Panc1 (cell line): Measurements from ENCODE around the gene FYB2. TPM values are rescaled to one million over a fixed set of nuclear protein-coding genes. Genes with fewer than 3 reads are reported as not detected.

ENCODE experiments used
- ATAC-seq: fragments of 200-7000 bp; cut with Tn5 transposase; 2 replicates; pipeline ENCODE4 v1.9.1; 2020; ENCODE audit warnings: mild to moderate bottlenecking, moderate library complexity
- BruUV-seq: library from RNA; stranded (reverse); fragments of 400-500 nt; replicated peaks from 2 replicates; lab custom pipeline; 2021; lab: Mats Ljungman, UMichigan
- CTCF ChIA-PET: fragments of 300-600 bp; sonication (Branson Sonifier 250); formaldehyde crosslinking; loops from one replicate; lab custom pipeline; 2022; ENCODE audit warnings: antibody characterized with exemption; lab: Charles Lee
- POLR2A ChIA-PET: fragments of 300-600 bp; sonication (Branson Sonifier 250); formaldehyde crosslinking; loops from one replicate; lab custom pipeline; 2022; ENCODE audit warnings: antibody characterized with exemption; lab: Charles Lee
- DNase-seq: peaks from one replicate; pipeline ENCODE4 v3.0.0-alpha.2; 2010; ENCODE audit warnings: low read depth, low spot score
- H3K27ac ChIP-seq: 2 replicates; pipeline ENCODE4 v1.5.1; 2011; ENCODE audit warnings: mild to moderate bottlenecking, low read length, inconsistent platforms
- H3K27me3 ChIP-seq: fragments of 200-500 bp; sonication (Bioruptor generic); 2 replicates; pipeline ENCODE4 v1.6.0; 2014; ENCODE audit warnings: low read length, inconsistent platforms; ENCODE audit not compliant: control insufficient read depth, insufficient read depth
- H3K36me3 ChIP-seq: fragments of 200-500 bp; sonication (Bioruptor generic); 2 replicates; pipeline ENCODE4 v1.5.1; 2014; ENCODE audit warnings: inconsistent platforms, mild to moderate bottlenecking, low read length, moderate library complexity; ENCODE audit not compliant: control insufficient read depth, insufficient read depth
- H3K4me1 ChIP-seq: 2 replicates; pipeline ENCODE4 v1.5.1; 2011; ENCODE audit warnings: inconsistent platforms, mild to moderate bottlenecking, low read length, moderate library complexity; ENCODE audit not compliant: control insufficient read depth, insufficient read depth
- H3K4me3 ChIP-seq, 2 experiments: 2 replicates each; pipeline ENCODE4 v1.5.1; 2011 to 2012; ENCODE audit warnings: low read depth in 2 of 2, low read length in 2 of 2, mild to moderate bottlenecking in 2 of 2, inconsistent platforms in 1 of 2, moderate library complexity in 1 of 2
- H3K9me3 ChIP-seq: fragments of 200-500 bp; sonication (Bioruptor generic); 2 replicates; pipeline ENCODE4 v1.5.1; 2014; ENCODE audit warnings: low read depth, mild to moderate bottlenecking, inconsistent platforms, low read length, moderate library complexity; ENCODE audit not compliant: control insufficient read depth, insufficient read depth
- POLR2AphosphoS5 ChIP-seq: IDR thresholded peaks from 2 replicates; pipeline ENCODE4 v1.6.1; 2012; ENCODE audit warnings: mild to moderate bottlenecking, low read depth, low read length, moderate library complexity
- SIN3A ChIP-seq: IDR thresholded peaks from 2 replicates; pipeline ENCODE4 v1.6.1; 2012; ENCODE audit warnings: low read depth, mild to moderate bottlenecking, low read length, moderate library complexity, borderline replicate concordance; ENCODE audit not compliant: insufficient read depth
- TCF7L2 ChIP-seq: IDR thresholded peaks from 2 replicates; pipeline ENCODE4 v1.6.1; 2011; ENCODE audit warnings: mild to moderate bottlenecking, low read depth, low read length, inconsistent platforms
- in situ Hi-C: cut with HindIII; loops from 2 replicates; pipeline ENCODE4 v1.10.0; 2016; ENCODE audit warnings: low sequenced_read_pairs, low pct_unique_long_range_greater_than_20kb
- intact Hi-C: fragments of 100-400 bp; cut with micrococcal nuclease; formaldehyde crosslinking; loops from one replicate; pipeline ENCODE4 v1.10.0; 2022; ENCODE audit not compliant: unreplicated experiment
- total RNA-seq: library from RNA; stranded (reverse); gene quantifications from one replicate; pipeline ENCODE4 v1.2.1, GENCODE V29; 2021; ENCODE audit not compliant: unreplicated experiment
- TF ChIP-seq, protein P1 (sequence below): fragments of 450-650 bp; IDR thresholded peaks from 2 replicates; pipeline ENCODE4 v1.5.1; 2017; ENCODE audit warnings: mild to moderate bottlenecking
- TF ChIP-seq, protein P2 (sequence below), 2 experiments: IDR thresholded peaks; 2 replicates each; pipeline ENCODE4 v1.6.1; 2011 to 2012; ENCODE audit warnings: low read depth in 2 of 2, control low read depth in 1 of 2, low read length in 1 of 2, mild to moderate bottlenecking in 1 of 2, moderate library complexity in 1 of 2; ENCODE audit not compliant: insufficient read depth in 1 of 2

FYB2 gene
- total RNA-seq, 1 experiment from 2014 or later = 0.49 TPM

GRCh38 chr1:56671085-56671484 is 148.1 kb downstream of the FYB2 start:
- in situ Hi-C loops = no loop called here
- ATAC-seq (no peak), DNase-seq (no peak)
- Histone ChIP-seq H3K9me3 (no peaks in the 10 kb centered on the region), H3K4me3 (no peak overlapping the region), H3K27ac (no peak overlapping the region), H3K4me1 (0 out of 2 replicates have a peak, but pooled peaks cover under 1% of the 10 kb centered on the region), H3K27me3 (no peaks in the 10 kb centered on the region), H3K36me3 (no peaks in the 10 kb centered on the region; the same call in 1 of the 2 replicates)
- POLR2A ChIA-PET = no interaction called here
- no TSS peak for BruUV-seq
- CTCF ChIA-PET = no interaction called here
- TF ChIP-seq TCF7L2 = no peak
- TF ChIP-seq, protein P1, sequence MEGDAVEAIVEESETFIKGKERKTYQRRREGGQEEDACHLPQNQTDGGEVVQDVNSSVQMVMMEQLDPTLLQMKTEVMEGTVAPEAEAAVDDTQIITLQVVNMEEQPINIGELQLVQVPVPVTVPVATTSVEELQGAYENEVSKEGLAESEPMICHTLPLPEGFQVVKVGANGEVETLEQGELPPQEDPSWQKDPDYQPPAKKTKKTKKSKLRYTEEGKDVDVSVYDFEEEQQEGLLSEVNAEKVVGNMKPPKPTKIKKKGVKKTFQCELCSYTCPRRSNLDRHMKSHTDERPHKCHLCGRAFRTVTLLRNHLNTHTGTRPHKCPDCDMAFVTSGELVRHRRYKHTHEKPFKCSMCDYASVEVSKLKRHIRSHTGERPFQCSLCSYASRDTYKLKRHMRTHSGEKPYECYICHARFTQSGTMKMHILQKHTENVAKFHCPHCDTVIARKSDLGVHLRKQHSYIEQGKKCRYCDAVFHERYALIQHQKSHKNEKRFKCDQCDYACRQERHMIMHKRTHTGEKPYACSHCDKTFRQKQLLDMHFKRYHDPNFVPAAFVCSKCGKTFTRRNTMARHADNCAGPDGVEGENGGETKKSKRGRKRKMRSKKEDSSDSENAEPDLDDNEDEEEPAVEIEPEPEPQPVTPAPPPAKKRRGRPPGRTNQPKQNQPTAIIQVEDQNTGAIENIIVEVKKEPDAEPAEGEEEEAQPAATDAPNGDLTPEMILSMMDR = no peak
- TF ChIP-seq, protein P2, sequence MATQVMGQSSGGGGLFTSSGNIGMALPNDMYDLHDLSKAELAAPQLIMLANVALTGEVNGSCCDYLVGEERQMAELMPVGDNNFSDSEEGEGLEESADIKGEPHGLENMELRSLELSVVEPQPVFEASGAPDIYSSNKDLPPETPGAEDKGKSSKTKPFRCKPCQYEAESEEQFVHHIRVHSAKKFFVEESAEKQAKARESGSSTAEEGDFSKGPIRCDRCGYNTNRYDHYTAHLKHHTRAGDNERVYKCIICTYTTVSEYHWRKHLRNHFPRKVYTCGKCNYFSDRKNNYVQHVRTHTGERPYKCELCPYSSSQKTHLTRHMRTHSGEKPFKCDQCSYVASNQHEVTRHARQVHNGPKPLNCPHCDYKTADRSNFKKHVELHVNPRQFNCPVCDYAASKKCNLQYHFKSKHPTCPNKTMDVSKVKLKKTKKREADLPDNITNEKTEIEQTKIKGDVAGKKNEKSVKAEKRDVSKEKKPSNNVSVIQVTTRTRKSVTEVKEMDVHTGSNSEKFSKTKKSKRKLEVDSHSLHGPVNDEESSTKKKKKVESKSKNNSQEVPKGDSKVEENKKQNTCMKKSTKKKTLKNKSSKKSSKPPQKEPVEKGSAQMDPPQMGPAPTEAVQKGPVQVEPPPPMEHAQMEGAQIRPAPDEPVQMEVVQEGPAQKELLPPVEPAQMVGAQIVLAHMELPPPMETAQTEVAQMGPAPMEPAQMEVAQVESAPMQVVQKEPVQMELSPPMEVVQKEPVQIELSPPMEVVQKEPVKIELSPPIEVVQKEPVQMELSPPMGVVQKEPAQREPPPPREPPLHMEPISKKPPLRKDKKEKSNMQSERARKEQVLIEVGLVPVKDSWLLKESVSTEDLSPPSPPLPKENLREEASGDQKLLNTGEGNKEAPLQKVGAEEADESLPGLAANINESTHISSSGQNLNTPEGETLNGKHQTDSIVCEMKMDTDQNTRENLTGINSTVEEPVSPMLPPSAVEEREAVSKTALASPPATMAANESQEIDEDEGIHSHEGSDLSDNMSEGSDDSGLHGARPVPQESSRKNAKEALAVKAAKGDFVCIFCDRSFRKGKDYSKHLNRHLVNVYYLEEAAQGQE (IDR thresholded peaks at IDR 0.05; ENCODE audit: insufficient read depth in 1 of 2, low read depth in 2 of 2, low read length in 1 of 2) = no peak
- TF ChIP-seq SIN3A = no peak
- TF ChIP-seq POLR2AphosphoS5 = no peak
- intact Hi-C loops = no loop called here

- no peaks in the 10 kb centered on the region for H3K27me3 ChIP-seq
- ChIA-PET POLR2A (no interaction called here), CTCF (no interaction called here)
- no TSS peak for BruUV-seq
- no peak overlapping the region for H3K27ac ChIP-seq
- intact Hi-C loops (no loop called here), in situ Hi-C loops (no loop called here)
- no peak overlapping the region for H3K4me3 ChIP-seq
- TF ChIP-seq TCF7L2 = no peak
- TF ChIP-seq POLR2AphosphoS5 = no peak
- TF ChIP-seq, protein P2 (IDR thresholded peaks at IDR 0.05; ENCODE audit: insufficient read depth in 1 of 2, low read depth in 2 of 2, low read length in 1 of 2) = no peak
- no peak for TF ChIP-seq SIN3A
- TF ChIP-seq, protein P1 = no peak
- no peaks in the 10 kb centered on the region; the same call in 1 of the 2 replicates for H3K36me3 ChIP-seq
- H3K9me3 ChIP-seq = no peaks in the 10 kb centered on the region
- ATAC-seq (no peak), DNase-seq (no peak)
- H3K4me1 ChIP-seq = no peaks in the 10 kb centered on the region
Observed at GRCh38 chr1:56670350-56670749, 148.9 kb downstream of the FYB2 start.
